Breast epithelium (tissue), 4 donors: Measurements from ENCODE around the gene SRP68. TPM values are rescaled to one million over a fixed set of nuclear protein-coding genes. Genes with fewer than 3 reads are reported as not detected.

Source experiments
- DNase-seq, 2 donors: peaks; one replicate each; pipeline ENCODE4 v3.0.0-alpha.2; 2019; ENCODE audit warnings: low spot score in 2 of 2
- H3K27ac ChIP-seq, 2 donors: fragments of 200-600 bp; sonication (generic) in 1 of 2; one replicate each; pipeline ENCODE4 v1.5.1; 2016 to 2019; ENCODE audit warnings: mild to moderate bottlenecking in 1 of 2
- H3K27me3 ChIP-seq, 2 donors: fragments of 200-600 bp; sonication (generic) in 1 of 2; one replicate each; pipeline versions ENCODE4 v1.5.1 to v1.6.0; 2017 to 2019; ENCODE audit warnings: control low read depth in 1 of 2, mild to moderate bottlenecking in 1 of 2
- H3K36me3 ChIP-seq: fragments of 200-600 bp; one replicate; pipeline ENCODE4 v1.5.1; 2019
- H3K4me1 ChIP-seq, 2 donors: fragments of 200-600 bp; sonication (generic); one replicate each; pipeline ENCODE4 v1.5.1; 2016 to 2019; ENCODE audit warnings: control low read depth in 1 of 2
- H3K4me3 ChIP-seq, 3 donors: fragments of 200-600 bp; sonication (generic); 1 replicate in 2 of 3; 2 replicates in 1 of 3; pipeline ENCODE4 v1.5.1; 2016 to 2019; ENCODE audit warnings: mild to moderate bottlenecking in 3 of 3, moderate library complexity in 2 of 3
- H3K9me3 ChIP-seq, 2 donors: fragments of 200-600 bp; sonication (generic) in 1 of 2; one replicate each; pipeline ENCODE4 v1.5.1; 2016 to 2019; ENCODE audit warnings: control low read depth in 1 of 2
- POLR2A ChIP-seq: fragments of 450-650 bp; IDR thresholded peaks from one replicate; pipeline ENCODE4 v1.6.1; 2016; ENCODE audit warnings: antibody characterized with exemption, mild to moderate bottlenecking, moderate library complexity
- POLR2AphosphoS5 ChIP-seq, 3 donors: sonication (generic); formaldehyde crosslinking; IDR thresholded peaks; one replicate each; pipeline ENCODE4 v1.6.1; 2017; ENCODE audit warnings: antibody characterized with exemption in 3 of 3
- intact Hi-C: fragments of 100-400 bp; cut with DNase I; formaldehyde crosslinking; loops from one replicate; pipeline ENCODE4 v1.15.1; 2023; ENCODE audit warnings: low total_unique reads
- total RNA-seq, 3 donors: library from RNA; depleted of rRNA; stranded (reverse); fragments of >200 nt; gene quantifications; one replicate each; pipeline ENCODE4 v1.1.0, GENCODE V29; 2016
- TF ChIP-seq, protein P1 (sequence below), 3 donors: fragments of 450-650 bp; IDR thresholded peaks; one replicate each; pipeline ENCODE4 v1.5.1; 2016 to 2017; ENCODE audit warnings: antibody characterized with exemption in 3 of 3, mild to moderate bottlenecking in 3 of 3, moderate library complexity in 3 of 3

SRP68 gene
- total RNA-seq, 3 donors from 2014 or later = 41.3 to 49.6 (median 48.3) TPM

DNA sequence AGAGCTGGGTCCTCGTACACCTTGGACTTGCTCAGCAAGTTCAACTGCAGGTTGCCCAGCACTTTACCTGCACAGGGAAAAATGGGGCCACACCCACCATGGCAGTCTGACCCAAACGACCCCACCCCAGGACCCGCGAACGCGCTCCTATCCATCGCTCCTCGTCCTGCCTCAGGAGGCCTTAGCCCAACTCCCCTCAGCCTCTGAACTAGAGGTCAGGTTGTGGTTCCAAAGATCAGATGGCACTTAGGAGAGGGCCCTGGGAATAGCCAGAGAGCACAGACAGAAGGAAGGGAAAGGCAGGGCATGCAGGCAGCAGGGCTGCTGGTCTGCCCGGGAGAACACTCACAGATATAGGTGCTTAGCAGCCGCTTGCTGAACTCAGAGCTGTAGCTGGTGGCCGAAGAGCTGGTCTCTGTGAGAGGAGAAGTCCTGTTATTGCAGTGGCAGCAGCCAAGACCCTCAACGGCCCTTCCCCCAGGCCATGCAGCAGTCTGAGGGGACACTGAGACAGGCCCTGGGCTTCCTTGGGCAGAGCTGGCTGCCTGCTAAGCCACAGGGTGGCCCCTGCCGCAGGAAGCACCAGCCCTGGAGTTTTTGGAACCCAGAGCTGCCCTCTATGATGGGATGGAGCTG, 13.5 kb upstream of the SRP68 start:
- H3K4me3 ChIP-seq = no peak overlapping the region
- intact Hi-C loops = no loop called here
- no peaks in the 10 kb centered on the region for H3K27me3 ChIP-seq
- H3K27ac ChIP-seq = no peak overlapping the region
- no peaks in the 10 kb centered on the region for H3K9me3 ChIP-seq
- peaks cover 6% of the 10 kb centered on the region for H3K36me3 ChIP-seq
- no peaks in the 10 kb centered on the region for H3K4me1 ChIP-seq
- DNase-seq = no peak
- TF ChIP-seq POLR2AphosphoS5 (IDR thresholded peaks at IDR 0.05) (no peak), POLR2A (no peak)

GRCh38 chr17:76085066-76085730, 12.9 kb upstream of the SRP68 start:
- Histone ChIP-seq H3K27ac (no peak overlapping the region), H3K27me3 (no peaks in the 10 kb centered on the region)
- intact Hi-C loops = no loop called here

DNA sequence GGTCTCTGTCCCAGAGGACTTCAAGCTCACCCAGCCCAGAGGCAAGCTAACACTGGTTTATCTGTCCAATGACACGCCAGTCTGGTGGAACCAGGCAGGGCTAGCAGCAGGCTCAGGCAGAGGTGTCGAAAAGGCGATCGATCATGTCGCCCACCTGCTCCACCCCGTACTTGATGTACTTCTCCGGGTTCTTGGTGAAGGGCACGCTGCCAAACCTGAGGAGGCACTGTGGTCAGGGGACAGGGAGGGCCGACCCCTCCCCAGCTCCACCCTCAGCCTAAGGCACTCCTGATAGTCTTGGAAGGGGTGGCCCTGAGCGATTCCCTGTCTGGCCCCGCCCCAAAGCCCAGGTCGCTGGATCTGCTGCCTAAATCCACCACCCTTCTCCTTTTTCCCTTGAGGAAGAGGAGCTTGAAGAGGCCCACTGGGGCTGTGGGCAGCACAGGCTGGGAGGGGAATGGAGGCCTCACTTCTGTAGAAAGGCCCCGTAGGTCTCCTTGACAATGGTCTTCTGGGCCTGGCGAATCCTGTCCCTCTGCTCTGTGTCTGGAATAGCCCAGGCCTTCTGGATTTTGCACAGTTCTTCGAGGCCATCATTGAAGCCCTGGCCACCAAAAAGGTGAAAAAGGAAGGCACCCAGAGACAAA, 11.3 kb upstream of the SRP68 start:
- no peaks in the 10 kb centered on the region for H3K9me3 ChIP-seq
- peaks cover 0 to 7% of the 10 kb centered on the region in 2 donors for H3K27me3 ChIP-seq
- no peak overlapping the region for H3K27ac ChIP-seq
- no peak overlapping the region for H3K4me3 ChIP-seq
- H3K4me1 ChIP-seq = no peaks in the 10 kb centered on the region
- intact Hi-C loops = no loop called here
- TF ChIP-seq POLR2AphosphoS5 (IDR thresholded peaks at IDR 0.05) (no peak), POLR2A (no peak)
- TF ChIP-seq, protein P1, sequence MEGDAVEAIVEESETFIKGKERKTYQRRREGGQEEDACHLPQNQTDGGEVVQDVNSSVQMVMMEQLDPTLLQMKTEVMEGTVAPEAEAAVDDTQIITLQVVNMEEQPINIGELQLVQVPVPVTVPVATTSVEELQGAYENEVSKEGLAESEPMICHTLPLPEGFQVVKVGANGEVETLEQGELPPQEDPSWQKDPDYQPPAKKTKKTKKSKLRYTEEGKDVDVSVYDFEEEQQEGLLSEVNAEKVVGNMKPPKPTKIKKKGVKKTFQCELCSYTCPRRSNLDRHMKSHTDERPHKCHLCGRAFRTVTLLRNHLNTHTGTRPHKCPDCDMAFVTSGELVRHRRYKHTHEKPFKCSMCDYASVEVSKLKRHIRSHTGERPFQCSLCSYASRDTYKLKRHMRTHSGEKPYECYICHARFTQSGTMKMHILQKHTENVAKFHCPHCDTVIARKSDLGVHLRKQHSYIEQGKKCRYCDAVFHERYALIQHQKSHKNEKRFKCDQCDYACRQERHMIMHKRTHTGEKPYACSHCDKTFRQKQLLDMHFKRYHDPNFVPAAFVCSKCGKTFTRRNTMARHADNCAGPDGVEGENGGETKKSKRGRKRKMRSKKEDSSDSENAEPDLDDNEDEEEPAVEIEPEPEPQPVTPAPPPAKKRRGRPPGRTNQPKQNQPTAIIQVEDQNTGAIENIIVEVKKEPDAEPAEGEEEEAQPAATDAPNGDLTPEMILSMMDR (IDR thresholded peaks at IDR 0.05) = no peak
- peaks cover 6% of the 10 kb centered on the region for H3K36me3 ChIP-seq
- peak in 1 of 2 donors; percentile 46 for DNase-seq

More at GRCh38 chr17:76085066-76085730, 12.9 kb upstream of the SRP68 start:
- Histone ChIP-seq H3K4me3 (no peak overlapping the region), H3K9me3 (no peaks in the 10 kb centered on the region), H3K4me1 (no peaks in the 10 kb centered on the region), H3K36me3 (peaks cover 6% of the 10 kb centered on the region)
- DNase-seq = no peak
- TF ChIP-seq POLR2AphosphoS5 (IDR thresholded peaks at IDR 0.05) (no peak), POLR2A (no peak)
- TF ChIP-seq, protein P1 (IDR thresholded peaks at IDR 0.05) = no peak

- Histone ChIP-seq H3K4me1 (no peaks in the 10 kb centered on the region), H3K27me3 (peaks cover 0 to 18% of the 10 kb centered on the region in 2 donors), H3K27ac (no peak overlapping the region), H3K9me3 (no peaks in the 10 kb centered on the region), H3K36me3 (peaks cover 6% of the 10 kb centered on the region), H3K4me3 (no peak overlapping the region)
- DNase-seq = peak in 1 of 2 donors; percentile 44
- intact Hi-C loops = no loop called here
- TF ChIP-seq POLR2AphosphoS5 (IDR thresholded peaks at IDR 0.05) = no peak
- TF ChIP-seq POLR2A = no peak
- TF ChIP-seq, protein P1 (IDR thresholded peaks at IDR 0.05) = no peak
Observed at GRCh38 chr17:76082326-76083251, 10.3 kb upstream of the SRP68 start.
